ENCODE results near the gene CST3.

Gene CST3

GRCh38 chr20:23626040-23626620, 11.6 kb downstream of the CST3 start:
- no peaks in the 10 kb centered on the region for H3K9me3 ChIP-seq (ENCODE audit: control insufficient read depth, insufficient read depth, low read depth, low read length)
- no peak overlapping the region for H3K27ac ChIP-seq (ENCODE audit: extremely low read depth, low read depth, low read length)
- ChIA-PET CTCF (no interaction called here), POLR2A (no interaction called here)
- TF ChIP-seq KLF1 (tag by site-specific recombination; IDR thresholded peaks at IDR 0.05) (peak; percentile 43; the same call in 1 of the 2 replicates), ZNF26 (tag by site-specific recombination; IDR thresholded peaks at IDR 0.05) (no peak)
- H3K4me3 ChIP-seq (ENCODE audit: low read depth, low read length) = no peak overlapping the region
- no peaks in the 10 kb centered on the region for H3K4me1 ChIP-seq (ENCODE audit: control insufficient read depth, insufficient read depth, low read length)
- no peaks in the 10 kb centered on the region for H3K36me3 ChIP-seq (ENCODE audit: control insufficient read depth in 2 of 2, insufficient read depth in 1 of 2, low read length in 2 of 2)

- Histone ChIP-seq H3K4me3 (ENCODE audit: low read depth, low read length) (no peak overlapping the region), H3K4me1 (ENCODE audit: control insufficient read depth, insufficient read depth, low read length) (no peaks in the 10 kb centered on the region), H3K27ac (ENCODE audit: extremely low read depth, low read depth, low read length) (no peak overlapping the region), H3K9me3 (ENCODE audit: control insufficient read depth, insufficient read depth, low read depth, low read length) (no peaks in the 10 kb centered on the region), H3K36me3 (ENCODE audit: control insufficient read depth in 2 of 2, insufficient read depth in 1 of 2, low read length in 2 of 2) (no peaks in the 10 kb centered on the region)
- POLR2A ChIA-PET = no interaction called here
- CTCF ChIA-PET = no interaction called here
- TF ChIP-seq ZNF132 (tag by site-specific recombination; IDR thresholded peaks at IDR 0.05; ENCODE audit: borderline replicate concordance) = no peak
- no peak for TF ChIP-seq ZNF37A (tag by site-specific recombination; IDR thresholded peaks at IDR 0.05)
- TF ChIP-seq ZNF394 (tag by site-specific recombination; IDR thresholded peaks at IDR 0.05; ENCODE audit: borderline replicate concordance) = no peak
- no peak for TF ChIP-seq SP2 (tag by site-specific recombination; IDR thresholded peaks at IDR 0.05)
- TF ChIP-seq ZNF121 (tag by site-specific recombination; IDR thresholded peaks at IDR 0.05) = no peak
- no peak for TF ChIP-seq ZNF558 (tag by site-specific recombination; IDR thresholded peaks at IDR 0.05)
- no peak for TF ChIP-seq ZNF239 (tag by site-specific recombination; IDR thresholded peaks at IDR 0.05)
- no peak for TF ChIP-seq ZEB2 (tag by site-specific recombination; IDR thresholded peaks at IDR 0.05)
These were observed 12.4 kb downstream of the CST3 start for GRCh38 chr20:23625236-23625964.

GRCh38 chr20:23624324-23624691, 13.4 kb downstream of the CST3 start:
- no peaks in the 10 kb centered on the region for H3K36me3 ChIP-seq (ENCODE audit: control insufficient read depth in 2 of 2, insufficient read depth in 1 of 2, low read length in 2 of 2)
- CTCF ChIA-PET = no interaction called here

More at GRCh38 chr20:23624324-23624691, 13.4 kb downstream of the CST3 start:
- no peaks in the 10 kb centered on the region for H3K9me3 ChIP-seq (ENCODE audit: control insufficient read depth, insufficient read depth, low read depth, low read length)
- no peak overlapping the region for H3K4me3 ChIP-seq (ENCODE audit: low read depth, low read length)
- no peak overlapping the region for H3K27ac ChIP-seq (ENCODE audit: extremely low read depth, low read depth, low read length)
- no peaks in the 10 kb centered on the region for H3K4me1 ChIP-seq (ENCODE audit: control insufficient read depth, insufficient read depth, low read length)
- no peak for TF ChIP-seq CTCF (tag by site-specific recombination; IDR thresholded peaks at IDR 0.05)
- no peak for TF ChIP-seq ZNF239 (tag by site-specific recombination; IDR thresholded peaks at IDR 0.05)
- no peak for TF ChIP-seq ZNF350 (tag by site-specific recombination; IDR thresholded peaks at IDR 0.05)
- no peak for TF ChIP-seq ZNF16 (tag by site-specific recombination; IDR thresholded peaks at IDR 0.05; ENCODE audit: low read depth)
- TF ChIP-seq ZNF146 (tag by site-specific recombination; IDR thresholded peaks at IDR 0.05) = no peak
- TF ChIP-seq ZBTB8A (tag by site-specific recombination; IDR thresholded peaks at IDR 0.05) = no peak
- TF ChIP-seq PATZ1 (tag by site-specific recombination; IDR thresholded peaks at IDR 0.05) = no peak
- TF ChIP-seq ZNF76 (tag by site-specific recombination; IDR thresholded peaks at IDR 0.05; ENCODE audit: borderline replicate concordance, low read depth) = no peak
- no peak for TF ChIP-seq ZNF416 (tag by site-specific recombination; IDR thresholded peaks at IDR 0.05)
- TF ChIP-seq ZNF585B (tag by site-specific recombination; IDR thresholded peaks at IDR 0.05) = no peak
- POLR2A ChIA-PET = interaction anchor here (1.1 kb wide), 1 partner anchor 13 kb away, joined by 4 read pairs; the partner anchor contains the start of gene CST3
